Osteoblast (primary cell): ENCODE measurements around the gene CARD16. TPM values are rescaled to one million over a fixed set of nuclear protein-coding genes. Genes with fewer than 3 reads are reported as not detected.
"Not testable (repeated sequence)": the region's sequence is repeated elsewhere in the genome, so short reads cannot be mapped to it uniquely, and the experiment has no call there.

Experiments used
- DNase-seq: peaks from one replicate; pipeline ENCODE4 v3.0.0; 2011; ENCODE audit warnings: low spot score, mixed read lengths; ENCODE audit not compliant: insufficient read length; ENCODE audit errors: missing footprints
- H2AFZ ChIP-seq: 2 replicates; pipeline ENCODE4 v1.6.0; 2011; ENCODE audit warnings: mild to moderate bottlenecking, low read length
- H3K27ac ChIP-seq: 2 replicates; pipeline ENCODE4 v1.5.1; 2011; ENCODE audit warnings: mild to moderate bottlenecking, low read depth, low read length, moderate library complexity
- H3K27me3 ChIP-seq: 2 replicates; pipeline ENCODE4 v1.6.0; 2012; ENCODE audit warnings: mild to moderate bottlenecking, control low read depth, inconsistent platforms, low read length, moderate library complexity; ENCODE audit not compliant: insufficient read depth
- H3K36me3 ChIP-seq: 2 replicates; pipeline ENCODE4 v1.5.1; 2011; ENCODE audit warnings: mild to moderate bottlenecking, low read length, control low read depth, moderate library complexity; ENCODE audit not compliant: insufficient read depth
- H3K4me1 ChIP-seq: 2 replicates; pipeline ENCODE4 v1.5.1; 2011; ENCODE audit warnings: mild to moderate bottlenecking, low read length, control low read depth, moderate library complexity; ENCODE audit not compliant: insufficient read depth
- H3K4me2 ChIP-seq: 2 replicates; pipeline ENCODE4 v1.6.0; 2011; ENCODE audit warnings: mild to moderate bottlenecking, low read length; ENCODE audit not compliant: insufficient read depth
- H3K4me3 ChIP-seq: fragments of 200-600 bp; sonication (generic); 3 replicates; pipeline ENCODE4 v1.5.1; 2012; ENCODE audit warnings: mild to moderate bottlenecking, low read length, inconsistent platforms; ENCODE audit not compliant: insufficient read depth
- H3K79me2 ChIP-seq: 2 replicates; pipeline ENCODE4 v1.6.0; 2012; ENCODE audit warnings: mild to moderate bottlenecking, low read length, control low read depth, inconsistent platforms; ENCODE audit not compliant: insufficient read depth
- H3K9me3 ChIP-seq: 2 replicates; pipeline ENCODE4 v1.5.1; 2011; ENCODE audit warnings: low read depth, low read length, control low read depth
- H4K20me1 ChIP-seq: 2 replicates; pipeline ENCODE4 v1.6.0; 2012; ENCODE audit warnings: mild to moderate bottlenecking, low read length, control low read depth; ENCODE audit not compliant: insufficient read depth
- total RNA-seq: library from RNA; depleted of rRNA; stranded (reverse); fragments of >200 nt; gene quantifications from 2 replicates; pipeline ENCODE4 v1.2.3, GENCODE V29; 2012
- TF ChIP-seq, protein P1 (sequence below): IDR thresholded peaks from 2 replicates; pipeline ENCODE4 v1.5.1; 2011; ENCODE audit warnings: mild to moderate bottlenecking, low read depth, low read length, moderate library complexity; ENCODE audit errors: extremely low read depth

CARD16 gene
- total RNA-seq, 1 donor: 2.9 TPM

DNA sequence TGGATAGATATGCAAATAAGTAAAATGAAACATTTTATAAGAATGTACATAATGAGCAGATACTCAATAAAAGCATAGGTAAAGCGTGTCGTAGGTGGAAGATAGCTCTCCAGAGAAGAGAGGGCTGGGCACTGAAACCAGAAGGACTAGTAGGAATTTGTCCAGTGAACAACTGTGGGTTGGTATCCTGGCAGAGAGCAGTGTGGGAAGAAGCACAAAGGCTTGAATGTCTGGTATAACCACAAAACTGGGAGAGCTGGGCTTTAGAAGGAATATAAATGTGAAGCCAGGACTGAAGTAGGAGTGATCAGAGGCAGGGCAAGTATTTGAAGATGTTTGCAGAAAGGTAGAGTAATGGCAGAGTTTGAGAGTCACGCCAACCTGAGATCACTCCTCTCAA is 33.1 kb upstream of the CARD16 start:
- no peaks in the 10 kb centered on the region for H3K9me3 ChIP-seq
- no peak overlapping the region for H3K4me2 ChIP-seq
- no peaks in the 10 kb centered on the region for H4K20me1 ChIP-seq
- DNase-seq: no peak
- no peak overlapping the region for H3K27ac ChIP-seq
- H3K4me3 ChIP-seq: no peak overlapping the region
- H3K27me3 ChIP-seq: no peaks in the 10 kb centered on the region
- H2AFZ ChIP-seq: no peak overlapping the region
- no peaks in the 10 kb centered on the region for H3K4me1 ChIP-seq
- H3K79me2 ChIP-seq: no peaks in the 10 kb centered on the region
- no peaks in the 10 kb centered on the region for H3K36me3 ChIP-seq
- TF ChIP-seq, protein P1, sequence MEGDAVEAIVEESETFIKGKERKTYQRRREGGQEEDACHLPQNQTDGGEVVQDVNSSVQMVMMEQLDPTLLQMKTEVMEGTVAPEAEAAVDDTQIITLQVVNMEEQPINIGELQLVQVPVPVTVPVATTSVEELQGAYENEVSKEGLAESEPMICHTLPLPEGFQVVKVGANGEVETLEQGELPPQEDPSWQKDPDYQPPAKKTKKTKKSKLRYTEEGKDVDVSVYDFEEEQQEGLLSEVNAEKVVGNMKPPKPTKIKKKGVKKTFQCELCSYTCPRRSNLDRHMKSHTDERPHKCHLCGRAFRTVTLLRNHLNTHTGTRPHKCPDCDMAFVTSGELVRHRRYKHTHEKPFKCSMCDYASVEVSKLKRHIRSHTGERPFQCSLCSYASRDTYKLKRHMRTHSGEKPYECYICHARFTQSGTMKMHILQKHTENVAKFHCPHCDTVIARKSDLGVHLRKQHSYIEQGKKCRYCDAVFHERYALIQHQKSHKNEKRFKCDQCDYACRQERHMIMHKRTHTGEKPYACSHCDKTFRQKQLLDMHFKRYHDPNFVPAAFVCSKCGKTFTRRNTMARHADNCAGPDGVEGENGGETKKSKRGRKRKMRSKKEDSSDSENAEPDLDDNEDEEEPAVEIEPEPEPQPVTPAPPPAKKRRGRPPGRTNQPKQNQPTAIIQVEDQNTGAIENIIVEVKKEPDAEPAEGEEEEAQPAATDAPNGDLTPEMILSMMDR: no peak

DNA sequence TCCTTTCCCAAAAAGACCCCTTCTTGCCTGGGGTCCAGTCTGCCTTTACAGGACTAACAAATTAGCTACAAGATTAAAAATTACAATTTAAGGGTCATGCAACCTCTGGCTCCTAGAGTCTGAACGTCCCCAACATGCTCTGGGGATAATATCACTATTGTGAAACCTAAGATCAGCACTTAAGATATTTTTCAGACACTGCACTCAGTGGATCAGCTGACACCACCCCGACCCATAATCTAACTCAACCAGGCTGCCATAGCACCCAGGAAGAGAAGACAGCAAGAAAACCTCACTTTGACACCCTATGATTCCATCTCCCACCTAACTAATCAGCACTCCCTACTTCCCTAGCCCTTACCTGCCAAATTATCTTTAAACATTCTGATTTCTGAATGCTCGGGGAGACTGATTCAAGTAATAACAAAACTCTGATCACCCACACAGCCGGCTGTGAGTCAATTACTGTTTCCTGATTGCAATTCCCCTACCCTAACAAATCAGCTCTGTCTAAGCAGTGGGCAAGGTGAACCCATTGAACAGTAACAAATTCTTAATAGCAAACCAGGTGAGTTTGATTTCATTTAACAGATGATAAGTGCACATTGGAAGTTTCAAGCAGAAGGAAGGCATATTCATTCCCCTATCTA is 32.1 kb upstream of the CARD16 start:
- not testable (repeated sequence) for H3K27ac ChIP-seq, H4K20me1 ChIP-seq, H3K4me3 ChIP-seq, H3K4me1 ChIP-seq, H3K9me3 ChIP-seq, H3K36me3 ChIP-seq, DNase-seq, H2AFZ ChIP-seq, H3K4me2 ChIP-seq, H3K27me3 ChIP-seq, H3K79me2 ChIP-seq

DNA sequence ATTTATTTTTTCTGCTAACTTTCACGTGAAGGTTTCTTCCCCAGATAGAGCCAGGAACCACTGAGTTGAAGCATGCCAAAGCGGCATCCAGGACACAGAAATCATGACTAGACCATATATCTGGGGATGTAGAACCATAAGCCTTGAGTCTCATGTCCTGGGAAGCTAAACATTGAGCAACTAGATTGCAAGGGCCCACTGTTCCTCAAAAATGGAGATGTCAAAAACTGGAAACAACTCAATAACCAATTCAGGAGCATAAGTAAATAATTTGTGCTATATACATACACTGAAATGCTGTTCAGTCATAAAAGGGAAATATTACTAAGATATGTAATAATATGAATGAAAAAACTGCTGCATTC is 29.0 kb upstream of the CARD16 start:
- no peaks in the 10 kb centered on the region for H3K79me2 ChIP-seq
- no peaks in the 10 kb centered on the region for H3K9me3 ChIP-seq
- TF ChIP-seq, protein P1: no peak
- H3K36me3 ChIP-seq: no peaks in the 10 kb centered on the region
- no peaks in the 10 kb centered on the region for H3K4me1 ChIP-seq
- H4K20me1 ChIP-seq: no peaks in the 10 kb centered on the region
- DNase-seq: no peak
- no peaks in the 10 kb centered on the region for H3K27me3 ChIP-seq
- H3K27ac ChIP-seq: no peak overlapping the region
- H2AFZ ChIP-seq: no peak overlapping the region
- H3K4me3 ChIP-seq: no peak overlapping the region
- no peak overlapping the region for H3K4me2 ChIP-seq

DNA sequence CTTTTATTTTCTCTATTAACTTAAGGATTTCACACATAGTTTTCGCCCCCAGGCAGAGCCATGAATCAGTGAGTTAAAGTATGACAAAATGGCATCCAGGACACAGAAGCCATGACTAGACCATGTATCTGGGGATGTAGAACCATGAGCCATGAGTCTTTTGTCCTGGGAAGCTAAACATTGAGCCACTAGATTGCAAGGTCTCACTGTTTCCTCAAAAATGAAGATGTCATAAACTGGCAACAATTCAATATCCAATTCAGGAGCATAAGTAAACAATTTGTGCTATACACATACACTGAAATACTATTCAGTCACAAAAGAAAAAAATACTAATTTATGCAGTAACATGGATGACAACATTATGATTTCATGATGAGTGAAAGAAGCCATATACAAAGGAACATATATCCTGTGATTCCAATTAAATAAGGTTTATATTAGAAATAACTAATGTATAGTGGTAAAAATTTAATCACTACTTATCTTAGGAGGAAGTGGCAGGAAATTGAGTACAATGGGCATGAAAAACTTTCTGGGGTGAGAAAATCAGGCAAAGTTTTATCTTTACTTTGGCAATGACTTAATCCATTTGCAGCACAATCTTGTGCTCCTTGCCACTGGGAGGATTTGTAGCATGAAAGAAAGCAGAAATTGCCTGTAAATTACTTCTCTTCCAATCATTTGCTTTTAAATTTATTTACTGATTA is 28.5 kb upstream of the CARD16 start:
- Histone ChIP-seq H3K4me3 (no peak overlapping the region), H3K36me3 (no peaks in the 10 kb centered on the region), H3K4me2 (no peak overlapping the region), H4K20me1 (no peaks in the 10 kb centered on the region), H3K27me3 (no peaks in the 10 kb centered on the region), H3K9me3 (no peaks in the 10 kb centered on the region), H3K4me1 (no peaks in the 10 kb centered on the region), H2AFZ (no peak overlapping the region), H3K79me2 (no peaks in the 10 kb centered on the region), H3K27ac (no peak overlapping the region)
- DNase-seq: no peak
- TF ChIP-seq, protein P1: no peak

DNA sequence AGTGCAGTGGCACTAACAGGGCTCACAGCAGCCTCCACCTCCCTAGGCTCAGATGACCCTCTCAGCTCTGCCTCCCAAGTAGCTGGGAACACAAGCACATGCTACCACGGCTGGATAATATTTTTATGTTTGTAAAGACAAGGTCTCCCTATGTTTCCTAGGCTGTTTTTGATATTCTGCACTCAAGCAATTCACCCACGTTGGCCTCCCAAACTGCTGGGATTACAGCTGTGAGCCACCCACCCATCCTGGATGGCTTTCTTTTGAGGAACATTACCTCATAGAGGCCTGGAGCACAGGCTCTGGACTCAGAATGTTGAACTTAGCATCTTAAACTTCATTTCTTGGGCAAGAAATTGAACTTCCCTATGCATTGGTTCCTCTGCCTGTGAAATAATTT is 26.9 kb upstream of the CARD16 start:
- H3K27ac ChIP-seq, H3K79me2 ChIP-seq, H3K36me3 ChIP-seq, H3K4me2 ChIP-seq, H3K4me3 ChIP-seq, H3K4me1 ChIP-seq, H3K27me3 ChIP-seq, H4K20me1 ChIP-seq, H2AFZ ChIP-seq, H3K9me3 ChIP-seq, DNase-seq: not testable (repeated sequence)
